ENCODE measurements around the gene TCF12.

GRCh38 chr15:57124036-57124435 is 205.6 kb downstream of the TCF12 start:
- TF ChIP-seq, protein P1, sequence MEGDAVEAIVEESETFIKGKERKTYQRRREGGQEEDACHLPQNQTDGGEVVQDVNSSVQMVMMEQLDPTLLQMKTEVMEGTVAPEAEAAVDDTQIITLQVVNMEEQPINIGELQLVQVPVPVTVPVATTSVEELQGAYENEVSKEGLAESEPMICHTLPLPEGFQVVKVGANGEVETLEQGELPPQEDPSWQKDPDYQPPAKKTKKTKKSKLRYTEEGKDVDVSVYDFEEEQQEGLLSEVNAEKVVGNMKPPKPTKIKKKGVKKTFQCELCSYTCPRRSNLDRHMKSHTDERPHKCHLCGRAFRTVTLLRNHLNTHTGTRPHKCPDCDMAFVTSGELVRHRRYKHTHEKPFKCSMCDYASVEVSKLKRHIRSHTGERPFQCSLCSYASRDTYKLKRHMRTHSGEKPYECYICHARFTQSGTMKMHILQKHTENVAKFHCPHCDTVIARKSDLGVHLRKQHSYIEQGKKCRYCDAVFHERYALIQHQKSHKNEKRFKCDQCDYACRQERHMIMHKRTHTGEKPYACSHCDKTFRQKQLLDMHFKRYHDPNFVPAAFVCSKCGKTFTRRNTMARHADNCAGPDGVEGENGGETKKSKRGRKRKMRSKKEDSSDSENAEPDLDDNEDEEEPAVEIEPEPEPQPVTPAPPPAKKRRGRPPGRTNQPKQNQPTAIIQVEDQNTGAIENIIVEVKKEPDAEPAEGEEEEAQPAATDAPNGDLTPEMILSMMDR (IDR thresholded peaks at IDR 0.05; ENCODE audit: insufficient read depth, low read depth, low read length), result no peak
- TF ChIP-seq EZH2 (IDR thresholded peaks at IDR 0.05; ENCODE audit: insufficient read depth, low read length), result no peak
